Measurements from ENCODE around the gene ANKRD22. TPM values are rescaled to one million over a fixed set of nuclear protein-coding genes. Genes with fewer than 3 reads are reported as not detected.

Gene ANKRD22
- total and polyA plus RNA-seq, 2 of the 8 experiments (the other 6 are each of a cell fraction or from before 2014, with no cell fraction given): 0.68 TPM; not detected in 1

DNA sequence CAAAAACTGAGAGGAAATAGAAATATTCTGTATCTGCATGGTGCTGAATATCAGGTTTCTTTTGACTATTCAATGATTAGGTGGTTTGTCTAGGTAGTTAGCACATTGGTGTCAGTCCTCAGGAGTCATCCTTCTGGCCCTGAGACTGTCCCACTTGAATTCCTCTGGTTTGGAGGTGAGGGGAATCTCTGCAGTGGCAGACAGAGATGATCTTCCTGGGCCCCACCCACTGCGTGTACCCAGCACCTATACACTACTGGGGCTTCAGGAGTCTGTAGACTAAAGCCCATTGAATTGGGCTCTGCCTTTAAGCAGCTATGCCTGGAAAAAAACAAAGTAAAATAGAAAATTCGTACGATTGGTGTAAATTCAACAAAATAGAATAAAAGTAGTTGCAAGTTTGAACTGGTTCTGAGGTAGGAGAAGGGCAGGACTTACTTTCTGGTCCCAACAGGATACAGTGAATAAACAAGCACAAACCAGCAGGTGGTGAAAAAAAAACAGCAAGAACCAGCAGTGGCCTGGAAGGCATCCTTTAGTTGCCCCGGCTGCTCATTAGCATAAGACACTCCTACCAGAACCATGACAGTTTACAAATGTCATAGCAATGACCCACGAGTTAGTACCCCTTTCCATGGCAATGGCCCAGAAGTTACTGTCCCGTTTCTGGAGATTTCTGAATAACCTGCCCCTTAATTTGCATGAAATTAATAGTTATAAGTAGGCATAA lies 47.4 kb downstream of the ANKRD22 start:
- 58% methylated on average over 6 of the region's 6 CpGs; no CpG with 5 or more reads in 1 of the 2 experiments for WGBS, 2 experiments (ENCODE audit: extremely low coverage in 1 of 2, insufficient coverage in 1 of 2, insufficient read length in 1 of 2, insufficient replicate concordance in 2 of 2, low coverage in 1 of 2, low lambda C conversion rate in 2 of 2, missing lambda C conversion rate in 1 of 2)
- Histone ChIP-seq H2AK5ac (ENCODE audit: low read depth, low read length) (no peak overlapping the region; the same call in 1 of the 2 replicates), H3K14ac (ENCODE audit: insufficient read length) (no peak overlapping the region), H2BK15ac (ENCODE audit: low read length) (no peak overlapping the region), H4K91ac (replicated peaks; ENCODE audit: insufficient read length, low read length) (no peak overlapping the region), H2AFZ (ENCODE audit: low read length) (no peak overlapping the region), H3K18ac (ENCODE audit: extremely low read depth, low read length) (no peak overlapping the region), H3K23me2 (ENCODE audit: low read depth, low read length) (no peaks in the 10 kb centered on the region), H3K27me3 (replicated peaks in 1 of 4; ENCODE audit: control insufficient read depth in 3 of 4, extremely low read depth in 1 of 4, insufficient read depth in 3 of 4, low read length in 3 of 4) (no peaks in the 10 kb centered on the region), H2BK20ac (ENCODE audit: low read length) (no peak overlapping the region), H3K27ac (ENCODE audit: low read depth, low read length) (no peak overlapping the region), H3K4me1 (replicated peaks in 1 of 4; ENCODE audit: control insufficient read depth in 3 of 4, insufficient read depth in 4 of 4, low read length in 3 of 4) (peaks cover 0 to 3% (median under 1%) of the 10 kb centered on the region in 4 experiments; a peak in 3 of 7 replicates), H3K4me3 (ENCODE audit: extremely low read depth in 1 of 4, insufficient read depth in 2 of 4, low read depth in 3 of 4, low read length in 4 of 4) (no peak overlapping the region), H3K9ac (replicated peaks in 1 of 4; ENCODE audit: extremely low read depth in 1 of 4, low read depth in 3 of 4, low read length in 3 of 4) (no peak overlapping the region), H3K79me1 (ENCODE audit: low read depth, low read length) (no peaks in the 10 kb centered on the region), H3K23ac (ENCODE audit: insufficient read length) (no peak overlapping the region), H2BK5ac (ENCODE audit: low read depth, low read length) (no peak overlapping the region), H3K56ac (replicated peaks; ENCODE audit: insufficient read length, low read depth, low read length) (no peak overlapping the region), H3K4ac (replicated peaks; ENCODE audit: insufficient read length, low read depth, low read length) (no peak overlapping the region), H3K9me3 (ENCODE audit: insufficient read depth in 2 of 2, low read depth in 1 of 2, low read length in 1 of 2) (no peaks in the 10 kb centered on the region), H4K8ac (ENCODE audit: extremely low read depth, insufficient read depth, low read length) (no peak overlapping the region), H2BK120ac (replicated peaks; ENCODE audit: low read depth, low read length) (no peak overlapping the region), H3K4me2 (ENCODE audit: insufficient read depth in 1 of 2, low read depth in 2 of 2, low read length in 2 of 2) (no peak overlapping the region), H3K36me3 (ENCODE audit: control insufficient read depth in 2 of 4, insufficient read depth in 4 of 4, low read length in 3 of 4) (no peaks in the 10 kb centered on the region), H4K5ac (ENCODE audit: insufficient read length, low read depth, low read length) (no peak overlapping the region), H3K79me2 (ENCODE audit: control insufficient read depth in 1 of 2, insufficient read depth in 2 of 2, low read length in 2 of 2) (no peaks in the 10 kb centered on the region), H2BK12ac (ENCODE audit: low read depth, low read length) (no peak overlapping the region), H4K20me1 (replicated peaks in 1 of 2; ENCODE audit: control insufficient read depth in 1 of 2, insufficient read depth in 2 of 2, low read length in 2 of 2) (no peaks in the 10 kb centered on the region)
- POLR2A ChIA-PET (ENCODE audit: partially characterized antibody): no interaction called here
- DNase-seq (ENCODE audit: low read depth in 1 of 2, low spot score in 2 of 2): no peak
- FAIRE-seq: peak; percentile 84
- CTCF ChIA-PET (ENCODE audit: partially characterized antibody): interaction anchor here (0.6 to 3.1 kb wide), 11 partner anchors 10 to 221 kb away, joined by 3 to 12 read pairs (median 4); partner anchors contain the start of gene RNLS
- no peak for TF ChIP-seq RAD21 (IDR thresholded peaks at IDR 0.05 in 1 of 2, conservative IDR thresholded peaks at IDR 0.05 in 1 of 2; ENCODE audit: low read depth in 2 of 2, low read length in 2 of 2)
- no peak for TF ChIP-seq NRF1 (IDR thresholded peaks at IDR 0.05; ENCODE audit: low read depth, low read length)
- TF ChIP-seq ASH2L (IDR thresholded peaks at IDR 0.05; ENCODE audit: low read length): no peak
- TF ChIP-seq, protein P1, sequence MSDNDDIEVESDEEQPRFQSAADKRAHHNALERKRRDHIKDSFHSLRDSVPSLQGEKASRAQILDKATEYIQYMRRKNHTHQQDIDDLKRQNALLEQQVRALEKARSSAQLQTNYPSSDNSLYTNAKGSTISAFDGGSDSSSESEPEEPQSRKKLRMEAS (IDR thresholded peaks at IDR 0.05): no peak
- TF ChIP-seq KDM5A (IDR thresholded peaks at IDR 0.05; ENCODE audit: low read length): no peak
- TF ChIP-seq TAF1 (IDR thresholded peaks at IDR 0.05; ENCODE audit: low read depth, low read length): no peak
- TF ChIP-seq RBBP5 (IDR thresholded peaks at IDR 0.05; ENCODE audit: borderline replicate concordance, low read depth, low read length): no peak
- TF ChIP-seq CEBPB (IDR thresholded peaks at IDR 0.05; ENCODE audit: low read depth, low read length): no peak
- TF ChIP-seq ZNF274 (IDR thresholded peaks at IDR 0.05; ENCODE audit: borderline replicate concordance, extremely low read depth, low read length): no peak
- TF ChIP-seq EP300 (IDR thresholded peaks at IDR 0.05; ENCODE audit: borderline replicate concordance in 1 of 2, low read depth in 2 of 2, low read length in 2 of 2): no peak
- TF ChIP-seq PHF8 (conservative IDR thresholded peaks at IDR 0.05; ENCODE audit: low read depth, low read length): no peak
- no peak for TF ChIP-seq SIRT6 (IDR thresholded peaks at IDR 0.05; ENCODE audit: low read length)
- no peak for TF ChIP-seq POLR2AphosphoS5 (IDR thresholded peaks at IDR 0.05; ENCODE audit: low read depth, low read length)
